Common myeloid progenitor, CD34-positive (primary cell): ENCODE results near the gene RASAL3. TPM values are rescaled to one million over a fixed set of nuclear protein-coding genes. Genes with fewer than 3 reads are reported as not detected.

Experiments
- CTCF ChIA-PET: fragments of 350-600 bp; sonication (Branson Sonifier 250); formaldehyde crosslinking; loops from one replicate; lab custom pipeline; 2021; ENCODE audit warnings: antibody characterized with exemption; lab: Charles Lee
- POLR2A ChIA-PET: fragments of 350-600 bp; sonication (Branson Sonifier 250); formaldehyde crosslinking; loops from one replicate; lab custom pipeline; 2021; ENCODE audit warnings: antibody characterized with exemption; lab: Charles Lee
- DNase-seq, 3 donors: peaks; one replicate each; pipeline versions ENCODE4 v3.0.0 to v3.0.0-alpha.2; 2013
- H3K27ac ChIP-seq, 2 experiments: 1 replicate in 1 of 2; 2 replicates in 1 of 2; pipeline ENCODE4 v1.7.0; 2013; ENCODE audit warnings: inconsistent platforms in 2 of 2, low read length in 2 of 2, mild to moderate bottlenecking in 2 of 2, low read depth in 1 of 2, moderate library complexity in 1 of 2; ENCODE audit not compliant: severe bottlenecking in 2 of 2, insufficient read depth in 1 of 2, poor library complexity in 1 of 2
- H3K27me3 ChIP-seq, 5 experiments: replicated peaks in 2 of 5; 1 replicate in 3 of 5; 2 replicates in 2 of 5; pipeline versions ENCODE4 v1.6.1 to v1.7.0; 2013; ENCODE audit warnings: low read length in 4 of 5, mild to moderate bottlenecking in 2 of 5, moderate library complexity in 2 of 5, inconsistent platforms in 1 of 5; ENCODE audit not compliant: insufficient read depth in 5 of 5, control insufficient read depth in 4 of 5
- H3K36me3 ChIP-seq, 4 experiments: 1 replicate in 2 of 4; 2 replicates in 2 of 4; pipeline versions ENCODE4 v1.6.1 to v1.7.0; 2013; ENCODE audit warnings: low read length in 3 of 4, control low read depth in 1 of 4, mild to moderate bottlenecking in 1 of 4; ENCODE audit not compliant: control insufficient read depth in 4 of 4, insufficient read depth in 4 of 4
- H3K4me1 ChIP-seq, 4 experiments: 1 replicate in 3 of 4; 2 replicates in 1 of 4; pipeline versions ENCODE4 v1.6.1 to v1.7.1; 2013; ENCODE audit warnings: low read length in 3 of 4, mild to moderate bottlenecking in 3 of 4, control low read depth in 1 of 4, inconsistent platforms in 1 of 4, moderate library complexity in 1 of 4; ENCODE audit not compliant: control insufficient read depth in 4 of 4, insufficient read depth in 4 of 4; ENCODE audit errors: control extremely low read depth in 1 of 4
- H3K4me3 ChIP-seq, 7 experiments: 1 replicate in 4 of 7; 2 replicates in 3 of 7; pipeline versions ENCODE4 v1.5.1 to v1.7.0; 2013; ENCODE audit warnings: mild to moderate bottlenecking in 7 of 7, low read length in 6 of 7, moderate library complexity in 6 of 7, inconsistent platforms in 2 of 7, low read depth in 2 of 7, control low read depth in 1 of 7; ENCODE audit not compliant: insufficient read depth in 4 of 7, control insufficient read depth in 1 of 7; ENCODE audit errors: extremely low read depth in 1 of 7
- H3K9me3 ChIP-seq, 5 experiments: 1 replicate in 4 of 5; 2 replicates in 1 of 5; pipeline versions ENCODE4 v1.6.1 to v1.7.1; 2013; ENCODE audit warnings: low read length in 4 of 5, mild to moderate bottlenecking in 2 of 5, inconsistent platforms in 1 of 5, low read depth in 1 of 5, moderate library complexity in 1 of 5; ENCODE audit not compliant: control insufficient read depth in 4 of 5, insufficient read depth in 2 of 5; ENCODE audit errors: control extremely low read depth in 1 of 5
- WGBS: methylation state at CpG from one replicate; pipeline ENCODE4 v1.1.5; 2013; ENCODE audit not compliant: insufficient coverage; 5-methylcytosine and 5-hydroxymethylcytosine counted together
- polyA plus RNA-seq: library from polyadenylated mRNA; unstranded; fragments of 120-200 nt; gene quantifications from one replicate; pipeline ENCODE4 v1.2.1, GENCODE V29; 2013

RASAL3 gene
- polyA plus RNA-seq = 39.4 TPM

DNA sequence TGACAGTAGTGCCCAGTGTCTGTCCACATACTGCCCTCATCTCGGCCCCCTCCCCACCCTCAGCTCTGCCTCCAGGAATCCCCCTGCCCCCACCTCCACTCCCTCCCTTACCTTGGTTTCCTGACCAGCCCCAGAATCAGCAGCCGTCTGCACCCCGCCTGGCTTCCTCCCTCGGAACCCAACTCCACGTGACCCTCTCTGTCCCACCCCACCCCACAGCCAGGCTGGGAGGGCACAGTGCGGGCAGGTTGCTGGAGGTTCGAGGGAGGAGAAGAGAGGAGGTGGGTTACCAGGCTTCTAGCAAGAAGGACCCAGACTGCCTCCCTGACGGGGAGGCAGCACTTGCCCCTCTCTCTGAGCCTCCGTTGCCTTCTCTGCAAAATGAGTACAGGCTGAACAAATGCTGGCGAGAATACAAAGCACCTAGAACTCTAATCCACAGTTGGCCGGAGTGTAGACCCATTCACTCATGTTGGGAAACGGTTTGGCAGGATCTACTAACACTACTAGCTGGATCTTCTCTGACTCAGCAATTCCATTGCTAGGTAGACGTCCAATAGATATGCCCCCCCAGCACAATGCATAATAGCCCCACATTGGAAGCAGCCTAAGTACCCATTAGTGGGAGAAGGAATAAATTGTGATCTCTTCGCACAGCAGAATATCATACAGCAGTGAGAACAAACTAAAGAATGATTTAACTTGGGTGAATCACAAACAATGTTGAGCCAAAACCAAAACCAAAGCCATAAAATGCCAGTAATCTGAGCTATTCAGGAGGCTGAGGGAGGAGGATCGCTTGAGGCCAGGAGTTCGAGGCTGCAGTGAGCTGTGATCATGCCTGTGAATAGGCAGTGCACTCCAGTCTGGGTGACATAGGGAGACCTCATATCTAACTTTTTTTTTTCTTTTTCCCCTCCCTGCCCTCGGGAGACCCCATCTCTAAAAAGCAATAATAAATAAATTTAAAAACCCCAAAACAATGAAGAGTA is at the start of gene RASAL3:
RASAL3 (minus strand) TSS at position 151 of the 992 bp plus-strand sequence. CDS start 186 bp downstream, outside the sequence.
- CTCF ChIA-PET = interaction anchor here (1.2 to 5.6 kb wide), 7 partner anchors 9 to 90 kb away, joined by 3 to 30 read pairs (median 9); partner anchors contain the start of genes AKAP8L and PGLYRP2
- DNase-seq = peak in 2 of 3 donors; percentile 74 to 83
- POLR2A ChIA-PET = interaction anchor here (0.9 to 2.7 kb wide), 7 partner anchors 10 to 50 kb away, joined by 3 to 17 read pairs (median 12); partner anchors contain the start of genes AKAP8L and PGLYRP2
- peaks cover 25 to 82% (median 74%) of the 10 kb centered on the region in 4 experiments for H3K4me1 ChIP-seq
- H3K36me3 ChIP-seq = peaks cover 5 to 19% (median 12%) of the 10 kb centered on the region in 4 experiments
- no peaks in the 10 kb centered on the region for H3K27me3 ChIP-seq
- peak within 1 kb of the TSS; percentile 77 to 90 for H3K27ac ChIP-seq
- no peaks in the 10 kb centered on the region for H3K9me3 ChIP-seq
- 16% methylated on average over 10 of the region's 17 CpGs for WGBS
- peak within 1 kb of the TSS; percentile 58 to 84 (median 72) for H3K4me3 ChIP-seq

DNA sequence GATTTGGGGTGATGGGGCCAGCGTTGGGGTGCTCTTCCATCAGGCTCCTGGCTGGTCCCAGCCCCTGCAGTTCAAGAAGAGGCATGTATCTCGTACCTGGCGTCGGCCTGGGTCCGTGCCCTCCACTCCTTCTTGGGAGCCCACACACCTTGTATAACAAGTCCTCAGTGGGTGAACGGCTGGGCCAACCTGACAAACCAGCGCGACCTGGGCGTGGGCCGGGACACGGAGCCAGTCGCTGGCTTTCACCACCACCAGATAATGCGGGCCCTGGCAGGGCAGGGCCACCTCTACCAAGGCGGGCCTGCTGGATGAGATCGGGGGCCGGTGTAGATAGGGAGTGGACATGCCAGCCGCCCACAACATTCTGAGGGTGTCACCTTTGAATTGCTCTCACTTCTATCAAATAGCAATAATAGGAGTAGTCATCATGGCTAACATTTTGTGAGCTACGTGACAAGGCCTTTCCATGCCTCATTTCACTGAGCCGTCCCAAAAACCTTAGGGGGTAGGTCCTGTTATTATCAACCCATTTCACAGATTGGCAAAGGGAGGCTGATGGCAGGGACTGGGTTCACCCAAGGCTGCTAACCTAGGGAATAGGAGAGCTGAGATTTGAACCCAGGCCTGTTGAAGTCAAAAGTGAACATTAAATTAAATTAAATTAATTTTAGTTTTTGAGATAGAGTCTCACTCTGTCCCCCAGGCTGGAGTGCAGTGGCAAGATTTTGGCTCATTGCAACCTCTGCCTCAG is 47.5 kb upstream of the RASAL3 start:
- WGBS = 96% methylated on average over 16 of the region's 19 CpGs
- no peak for DNase-seq
- peaks cover 0 to 12% (median 4%) of the 10 kb centered on the region in 5 experiments for H3K9me3 ChIP-seq
- peaks cover 0 to 9% (median 0%) of the 10 kb centered on the region in 5 experiments for H3K27me3 ChIP-seq
- POLR2A ChIA-PET = no interaction called here
- no peaks in the 10 kb centered on the region for H3K36me3 ChIP-seq
- H3K4me3 ChIP-seq = no peak overlapping the region
- H3K27ac ChIP-seq = no peak overlapping the region
- CTCF ChIA-PET = interaction anchor here (0.9 kb wide), 1 partner anchor 17 kb away, joined by 3 read pairs; no protein-coding TSS in a partner anchor
- peaks cover 0 to 29% (median 23%) of the 10 kb centered on the region in 4 experiments for H3K4me1 ChIP-seq

GRCh38 chr19:15508035-15508710 is 43.8 kb upstream of the RASAL3 start, which contains the start of gene CYP4F22:
CYP4F22 (plus strand) TSS chr19:15508525; CDS start chr19:15525337, 16,812 bp downstream.
- Histone ChIP-seq H3K4me3 (peak within 1 kb of the TSS; percentile 48 to 76 (median 59)), H3K27me3 (peaks cover 0 to 9% (median 0%) of the 10 kb centered on the region in 5 experiments), H3K9me3 (no peaks in the 10 kb centered on the region), H3K27ac (no peak within 1 kb of the TSS), H3K36me3 (no peaks in the 10 kb centered on the region), H3K4me1 (peaks cover 0 to 19% (median 12%) of the 10 kb centered on the region in 4 experiments)
- ChIA-PET CTCF (interaction anchor here (0.9 kb wide), 1 partner anchor 89 kb away, joined by 3 read pairs; the partner anchor contains the start of gene AKAP8L), POLR2A (interaction anchor here (0.6 kb wide), 1 partner anchor 47 kb away, joined by 3 read pairs; no protein-coding TSS in a partner anchor)
- DNase-seq = peak in 2 of 3 donors; percentile 27 to 40
- WGBS = 5% methylated on average over 40 of the region's 52 CpGs

DNA sequence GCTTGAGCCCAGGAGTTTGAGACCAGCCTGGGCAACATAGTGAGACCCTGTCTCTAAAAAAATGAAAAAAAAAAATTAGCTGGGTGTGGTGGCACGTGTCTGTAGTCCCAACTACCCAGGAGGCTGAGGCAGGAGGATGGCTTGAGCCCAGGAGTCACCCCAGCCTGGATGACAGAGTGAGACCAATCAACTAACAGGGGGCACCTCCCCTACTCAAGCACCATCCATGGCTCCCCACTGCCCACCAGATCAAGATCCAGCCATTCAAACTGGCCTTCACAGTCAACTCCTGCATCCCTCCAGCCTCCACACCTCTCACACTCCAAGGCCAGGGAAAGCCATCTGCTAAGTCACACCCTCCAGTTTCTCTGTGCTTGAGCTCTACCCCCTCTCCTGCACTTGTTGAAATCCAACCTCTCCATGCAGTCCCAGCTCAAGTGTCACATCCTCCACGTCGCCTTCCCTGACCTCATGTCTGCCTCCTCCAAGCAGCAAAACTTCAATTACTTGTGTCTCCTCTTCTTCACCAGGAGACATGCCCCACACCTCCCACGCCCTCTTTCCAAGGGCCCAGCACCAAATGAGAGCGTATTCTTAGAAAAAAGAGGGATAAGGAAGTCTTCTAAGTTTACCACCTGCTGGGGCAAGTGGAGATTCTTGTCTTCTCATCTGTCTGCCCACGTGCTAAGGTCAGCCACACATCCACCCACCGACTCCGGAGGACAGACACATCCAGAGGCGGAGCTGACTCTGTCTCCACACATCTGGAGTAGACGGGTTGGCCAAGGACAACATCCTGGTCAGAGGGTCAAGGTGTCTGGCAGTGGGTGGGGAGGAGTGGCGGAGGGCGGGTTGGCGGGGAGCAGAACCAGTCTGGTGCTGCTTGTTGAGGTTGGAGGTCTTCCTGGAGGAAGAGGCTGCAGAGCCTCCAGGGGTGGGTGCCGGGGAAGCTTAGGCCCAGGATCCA is 43.0 kb upstream of the RASAL3 start:
- CTCF ChIA-PET = interaction anchor here (0.9 to 1.7 kb wide), 2 partner anchors 27 to 88 kb away, joined by 3 to 7 read pairs; partner anchors contain the start of gene AKAP8L
- POLR2A ChIA-PET = interaction anchor here (0.6 to 0.7 kb wide), 2 partner anchors 48 to 51 kb away, joined by 3 read pairs; no protein-coding TSS in a partner anchor
- H3K36me3 ChIP-seq = no peaks in the 10 kb centered on the region
- H3K9me3 ChIP-seq = no peaks in the 10 kb centered on the region
- DNase-seq = no peak
- peaks cover 0 to 19% (median 12%) of the 10 kb centered on the region in 4 experiments for H3K4me1 ChIP-seq
- peak overlapping the region in 1 of 7 experiments; percentile 76 for H3K4me3 ChIP-seq
- WGBS = 81% methylated on average over 10 of the region's 14 CpGs
- H3K27me3 ChIP-seq = peaks cover 0 to 9% (median 0%) of the 10 kb centered on the region in 5 experiments
- no peak overlapping the region for H3K27ac ChIP-seq

DNA sequence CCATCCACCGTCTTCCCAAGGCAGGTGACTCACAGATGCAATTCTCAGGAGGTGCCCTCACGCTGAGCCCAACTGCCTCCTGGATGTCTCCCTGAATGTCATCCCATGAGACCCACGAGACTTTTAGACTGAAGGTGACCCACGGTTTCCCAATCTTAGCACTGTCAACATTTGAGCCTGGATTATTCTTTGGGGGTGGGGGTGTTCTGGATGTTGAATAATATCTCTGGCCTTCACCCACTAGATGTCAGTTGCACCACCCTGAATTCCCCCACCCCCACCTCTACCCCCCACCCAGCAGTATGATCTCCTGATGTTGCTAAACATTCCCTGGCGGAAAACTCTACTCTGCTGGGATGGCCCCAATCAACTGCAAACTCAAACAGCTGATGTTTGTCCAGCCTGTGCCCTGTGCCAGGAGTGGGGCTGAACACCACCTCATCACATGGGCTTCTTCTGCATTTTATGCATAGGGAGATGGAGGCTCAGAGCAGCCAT is 41.8 kb upstream of the RASAL3 start:
- POLR2A ChIA-PET = no interaction called here
- Histone ChIP-seq H3K27me3 (peaks cover 0 to 9% (median 0%) of the 10 kb centered on the region in 5 experiments), H3K36me3 (no peaks in the 10 kb centered on the region), H3K4me3 (no peak overlapping the region), H3K9me3 (no peaks in the 10 kb centered on the region), H3K27ac (no peak overlapping the region), H3K4me1 (peaks cover 0 to 19% (median 12%) of the 10 kb centered on the region in 4 experiments)
- DNase-seq = no peak
- CTCF ChIA-PET = interaction anchor here (1.3 to 1.7 kb wide), 2 partner anchors 25 to 51 kb away, joined by 3 to 7 read pairs; no protein-coding TSS in a partner anchor
- 100% methylated on average over 2 of the region's 5 CpGs for WGBS
